Spleen (tissue), 7 donors: ENCODE measurements around the gene TRAPPC11.

ENCODE experiments used
- POLR2A ChIP-seq, 3 donors: fragments of 450-650 bp; IDR thresholded peaks; one replicate each; pipeline ENCODE4 v1.5.1; 2017; ENCODE audit warnings: antibody characterized with exemption in 3 of 3, mild to moderate bottlenecking in 1 of 3
- POLR2AphosphoS5 ChIP-seq, 3 donors: sonication (generic); formaldehyde crosslinking; IDR thresholded peaks; one replicate each; pipeline ENCODE4 v1.5.1; 2017; ENCODE audit warnings: antibody characterized with exemption in 3 of 3
- TF ChIP-seq, protein P1 (sequence below), 11 experiments: fragments of 200-600 bp in 7 of 11; fragments of 450-650 bp in 4 of 11; sonication (generic) in 4 of 11; IDR thresholded peaks in 8 of 11; conservative IDR thresholded peaks in 3 of 11; 1 replicate in 7 of 11; 2 replicates in 4 of 11; pipeline versions ENCODE4 v1.4.0 to v1.8.0; 2016 to 2021; ENCODE audit warnings: antibody characterized with exemption in 11 of 11, inconsistent platforms in 4 of 11, mild to moderate bottlenecking in 1 of 11
- donor health status: DM: no; HTN: no; CAD: no; lungs with moderate emphysema.
- donor health status: DM: no; HTN: no; CAD: no.
- donor health status: DM: no; HTN: no; CAD: no.

GRCh38 chr4:183611210-183611830 is 47.8 kb upstream of the TRAPPC11 start:
- TF ChIP-seq, protein P1, sequence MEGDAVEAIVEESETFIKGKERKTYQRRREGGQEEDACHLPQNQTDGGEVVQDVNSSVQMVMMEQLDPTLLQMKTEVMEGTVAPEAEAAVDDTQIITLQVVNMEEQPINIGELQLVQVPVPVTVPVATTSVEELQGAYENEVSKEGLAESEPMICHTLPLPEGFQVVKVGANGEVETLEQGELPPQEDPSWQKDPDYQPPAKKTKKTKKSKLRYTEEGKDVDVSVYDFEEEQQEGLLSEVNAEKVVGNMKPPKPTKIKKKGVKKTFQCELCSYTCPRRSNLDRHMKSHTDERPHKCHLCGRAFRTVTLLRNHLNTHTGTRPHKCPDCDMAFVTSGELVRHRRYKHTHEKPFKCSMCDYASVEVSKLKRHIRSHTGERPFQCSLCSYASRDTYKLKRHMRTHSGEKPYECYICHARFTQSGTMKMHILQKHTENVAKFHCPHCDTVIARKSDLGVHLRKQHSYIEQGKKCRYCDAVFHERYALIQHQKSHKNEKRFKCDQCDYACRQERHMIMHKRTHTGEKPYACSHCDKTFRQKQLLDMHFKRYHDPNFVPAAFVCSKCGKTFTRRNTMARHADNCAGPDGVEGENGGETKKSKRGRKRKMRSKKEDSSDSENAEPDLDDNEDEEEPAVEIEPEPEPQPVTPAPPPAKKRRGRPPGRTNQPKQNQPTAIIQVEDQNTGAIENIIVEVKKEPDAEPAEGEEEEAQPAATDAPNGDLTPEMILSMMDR (IDR thresholded peaks at IDR 0.05 in 8 of 11, conservative IDR thresholded peaks at IDR 0.05 in 3 of 11): no peak
- TF ChIP-seq POLR2AphosphoS5 (IDR thresholded peaks at IDR 0.05) (no peak), POLR2A (IDR thresholded peaks at IDR 0.05) (no peak)
